ENCODE data around the gene HGFAC.

Gene HGFAC

DNA sequence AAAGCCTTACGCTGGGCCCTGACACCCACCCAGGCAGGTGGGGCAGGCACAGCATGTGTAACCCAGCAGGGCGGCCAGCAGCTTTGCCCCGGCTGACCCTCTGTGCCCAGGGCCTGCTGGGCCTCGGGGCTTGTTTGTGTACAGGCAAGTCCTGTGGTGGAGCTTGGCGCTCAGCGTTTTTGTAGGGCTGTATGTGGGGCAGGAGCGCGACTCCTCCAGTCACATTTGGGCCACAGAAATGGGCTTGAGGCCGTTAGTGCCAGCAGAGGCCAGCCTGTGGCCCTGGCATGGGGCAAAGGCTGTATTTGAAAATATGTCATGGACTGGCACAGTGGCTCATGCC lies 14.7 kb upstream of the HGFAC start:
- no peak for DNase-seq

DNA sequence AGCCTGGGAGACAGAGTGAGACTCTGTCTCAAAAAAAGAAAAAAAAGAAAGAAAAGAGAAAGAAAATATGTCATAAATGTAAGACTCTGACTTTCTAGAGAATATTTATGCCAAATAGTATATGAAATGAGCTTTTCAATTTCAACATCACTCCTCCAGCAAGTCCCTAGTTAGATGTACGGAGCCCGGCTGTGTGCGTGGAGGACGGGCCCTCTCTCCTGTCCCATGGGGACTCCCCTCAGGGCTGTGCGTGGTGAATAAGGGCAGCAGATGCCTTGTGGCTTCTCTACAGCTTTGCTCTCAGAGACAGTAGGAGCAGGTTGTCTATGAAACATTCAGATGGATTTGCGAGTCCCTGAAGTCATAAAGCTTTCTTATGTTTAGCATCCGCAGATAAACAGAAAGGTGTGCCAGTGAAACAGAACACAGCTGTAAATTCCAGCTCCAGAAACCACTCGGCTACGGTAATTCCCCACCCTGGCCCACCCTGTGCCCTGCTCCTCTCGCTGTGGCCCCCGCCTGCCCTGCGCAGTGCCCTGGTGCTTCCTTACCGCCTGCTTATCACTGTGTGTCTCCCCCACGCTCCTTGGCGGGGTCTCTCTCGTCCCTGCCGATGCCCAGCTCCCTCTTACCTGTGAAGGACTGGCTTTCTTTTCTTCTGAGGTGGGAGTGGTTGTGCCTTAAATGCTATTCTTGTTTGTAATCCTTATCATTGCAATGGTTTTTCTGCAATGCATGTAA lies 13.9 kb upstream of the HGFAC start:
- DNase-seq: no peak

DNA sequence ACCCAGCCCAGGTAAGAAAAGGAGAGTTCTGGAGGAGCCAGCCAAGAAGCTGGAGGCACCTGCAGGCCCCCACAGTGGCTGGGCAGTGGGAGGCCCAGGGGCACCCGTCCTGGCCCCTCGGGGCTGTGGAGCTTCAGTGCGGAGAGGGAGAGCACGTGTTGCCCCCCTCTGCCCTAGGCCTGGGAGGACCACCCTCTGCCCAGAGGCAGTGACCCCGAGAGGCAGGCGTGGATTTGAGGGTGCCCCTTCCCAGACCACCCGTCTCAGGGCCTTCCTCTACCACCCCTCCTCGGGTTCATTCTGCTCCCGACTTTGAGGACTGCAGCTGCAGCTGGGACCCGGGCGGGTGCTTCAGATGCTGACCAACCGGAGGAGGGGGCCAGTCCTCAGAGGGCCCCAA lies 12.1 kb upstream of the HGFAC start:
- no peak for DNase-seq

DNA sequence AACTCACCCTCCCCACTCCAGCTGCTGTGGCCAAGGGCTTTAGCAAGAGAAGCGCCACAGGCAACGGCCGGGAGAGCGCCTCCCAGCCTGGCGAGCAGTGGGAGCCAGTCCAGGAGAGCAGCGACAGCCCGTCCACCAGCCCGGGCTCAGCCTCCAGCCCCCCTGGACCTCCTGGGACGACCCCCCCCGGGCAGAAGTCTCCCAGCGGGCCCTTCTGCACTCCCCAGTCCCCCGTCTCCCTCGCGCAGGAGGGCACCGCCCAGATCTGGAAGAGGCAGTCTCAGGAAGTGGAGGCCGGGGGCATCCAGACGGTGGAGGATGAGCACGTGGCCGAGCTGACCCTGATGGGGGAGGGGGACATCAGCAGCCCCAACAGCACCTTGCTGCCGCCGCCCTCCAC lies 11.2 kb upstream of the HGFAC start:
- DNase-seq: no peak

DNA sequence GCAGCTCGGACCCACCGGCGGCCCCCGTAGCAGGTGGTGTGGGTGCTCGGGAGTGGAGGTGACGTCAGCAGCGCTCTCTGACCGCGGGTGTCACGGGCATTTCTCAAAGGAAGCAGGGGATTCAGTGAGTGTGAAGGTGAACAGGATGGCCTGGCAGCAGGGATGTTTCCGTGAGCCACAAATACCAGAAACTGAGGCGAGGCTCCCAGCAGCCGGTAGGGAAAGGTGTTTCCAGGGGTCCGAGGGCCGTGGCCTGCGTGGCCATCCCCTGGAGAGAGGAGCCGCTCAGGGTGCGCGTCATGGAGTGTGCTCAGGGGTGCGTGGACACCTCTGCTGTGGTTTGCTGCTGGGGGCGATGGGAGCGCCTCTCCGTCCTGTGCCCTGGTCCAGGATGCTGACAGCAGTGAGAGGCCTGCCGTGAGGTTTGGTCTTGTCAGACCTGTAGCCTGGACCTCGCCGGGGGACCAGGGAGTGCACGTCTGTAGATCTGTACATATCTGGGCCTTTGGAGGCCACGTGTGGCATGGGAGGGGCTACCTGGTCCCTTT lies 10.2 kb upstream of the HGFAC start:
- DNase-seq: no peak

DNA sequence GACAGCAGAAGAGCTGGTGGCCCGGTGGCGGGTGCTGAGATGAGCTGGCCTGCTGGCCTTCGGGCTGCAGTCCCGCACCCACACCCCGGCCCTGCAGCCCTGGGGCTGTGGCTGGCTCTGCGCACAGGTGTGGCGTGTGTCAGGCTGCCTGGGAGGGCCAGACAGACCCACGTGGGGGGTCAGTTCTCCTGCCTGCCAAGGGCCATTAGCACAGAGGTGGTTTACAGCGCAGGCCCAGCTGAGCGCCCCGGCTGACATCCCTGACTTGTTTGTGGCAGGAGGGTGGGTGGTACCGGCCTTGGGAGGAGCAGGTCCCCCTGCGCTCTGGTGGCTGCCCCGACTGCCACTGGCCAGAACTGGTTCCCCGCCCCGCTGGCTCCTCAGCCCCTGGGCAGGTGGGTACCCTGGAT lies 9.4 kb upstream of the HGFAC start:
- no peak for DNase-seq

DNA sequence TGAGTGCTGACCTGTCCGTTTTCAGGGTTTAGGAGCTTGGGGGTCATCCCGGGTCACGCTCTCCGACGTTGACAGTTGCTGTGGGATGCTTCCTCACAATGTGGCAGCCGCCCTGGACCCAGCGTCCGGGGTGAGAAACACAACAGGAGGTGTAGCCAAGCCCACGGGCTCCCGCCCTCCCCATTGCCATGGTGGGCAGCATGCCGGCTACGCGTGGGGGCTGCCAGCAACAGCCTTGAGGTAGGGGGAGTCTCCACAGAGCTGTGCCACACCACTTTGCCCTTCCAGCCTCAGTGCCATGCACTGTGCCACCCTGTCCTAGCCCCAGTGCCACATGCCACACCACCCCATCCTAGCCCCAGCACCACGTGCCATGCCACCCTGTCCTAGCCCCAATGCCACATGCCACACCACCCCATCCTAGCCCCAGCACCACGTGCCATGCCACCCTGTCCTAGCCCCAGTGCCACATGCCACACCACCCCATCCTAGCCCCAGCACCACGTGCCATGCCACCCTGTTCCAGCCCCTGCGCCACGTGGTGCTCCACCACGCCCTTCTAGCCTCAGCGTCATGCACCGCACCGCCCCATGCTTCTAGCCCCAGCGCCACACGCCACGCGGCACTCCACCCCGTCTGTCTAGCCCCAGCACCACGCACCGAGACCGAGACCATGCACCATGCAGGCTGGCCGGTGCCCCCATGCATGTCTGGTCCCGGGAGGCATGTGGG lies 8.5 kb upstream of the HGFAC start:
- DNase-seq: no peak

DNA sequence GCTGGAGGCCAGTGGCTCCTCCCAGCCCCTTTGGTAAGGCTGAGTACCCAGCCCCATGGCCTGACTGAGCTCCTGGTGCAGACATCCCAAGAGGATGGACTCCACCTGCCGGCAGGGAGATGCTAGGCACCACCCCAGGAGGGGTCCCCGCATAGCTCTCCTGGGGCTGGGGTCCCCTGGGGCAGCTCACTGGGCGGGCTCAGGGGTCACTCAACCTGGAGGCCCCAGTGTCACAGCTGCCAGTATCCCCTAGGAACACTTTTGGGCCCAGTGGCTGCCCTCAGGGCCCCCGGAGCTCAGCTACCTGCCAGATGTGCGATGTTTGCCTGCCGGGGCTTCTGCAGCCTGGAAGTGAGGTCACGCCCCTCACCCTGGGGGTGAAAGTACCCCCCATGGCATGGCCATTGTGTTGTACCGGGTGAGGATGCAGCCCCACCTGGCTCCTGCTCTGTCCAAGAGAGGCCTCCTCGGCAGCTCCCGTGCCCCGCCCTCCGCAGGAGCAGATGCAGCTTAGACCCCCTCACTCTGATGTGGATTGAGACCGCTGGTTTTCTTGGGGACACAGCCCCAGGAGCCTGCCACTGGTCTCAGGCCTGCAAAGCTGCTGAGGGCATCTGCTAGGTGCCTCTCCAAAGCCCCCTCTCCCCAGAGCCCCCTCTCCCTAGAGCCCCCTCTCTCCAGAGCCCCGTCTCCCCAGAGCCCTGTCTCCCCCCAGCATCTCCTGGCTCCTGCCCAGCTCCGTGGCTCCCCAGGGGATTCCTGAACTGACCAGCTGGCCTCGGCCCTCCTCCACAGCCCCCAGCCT lies 6.7 kb upstream of the HGFAC start:
- no peak for DNase-seq

DNA sequence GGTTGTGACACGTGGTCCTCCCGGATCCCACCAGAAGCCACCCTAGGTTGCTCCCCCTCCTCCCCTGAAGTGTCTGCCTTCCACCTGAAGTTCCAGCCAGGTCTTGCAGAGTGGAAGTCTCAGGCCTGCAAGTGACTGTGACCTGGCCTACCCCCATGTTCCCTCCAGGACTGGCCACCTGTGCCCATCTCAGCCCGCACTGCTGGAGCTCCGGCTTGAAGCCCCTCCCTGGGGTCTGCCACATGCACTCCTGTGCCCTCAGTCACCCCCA lies 6.1 kb upstream of the HGFAC start:
- DNase-seq: no peak

DNA sequence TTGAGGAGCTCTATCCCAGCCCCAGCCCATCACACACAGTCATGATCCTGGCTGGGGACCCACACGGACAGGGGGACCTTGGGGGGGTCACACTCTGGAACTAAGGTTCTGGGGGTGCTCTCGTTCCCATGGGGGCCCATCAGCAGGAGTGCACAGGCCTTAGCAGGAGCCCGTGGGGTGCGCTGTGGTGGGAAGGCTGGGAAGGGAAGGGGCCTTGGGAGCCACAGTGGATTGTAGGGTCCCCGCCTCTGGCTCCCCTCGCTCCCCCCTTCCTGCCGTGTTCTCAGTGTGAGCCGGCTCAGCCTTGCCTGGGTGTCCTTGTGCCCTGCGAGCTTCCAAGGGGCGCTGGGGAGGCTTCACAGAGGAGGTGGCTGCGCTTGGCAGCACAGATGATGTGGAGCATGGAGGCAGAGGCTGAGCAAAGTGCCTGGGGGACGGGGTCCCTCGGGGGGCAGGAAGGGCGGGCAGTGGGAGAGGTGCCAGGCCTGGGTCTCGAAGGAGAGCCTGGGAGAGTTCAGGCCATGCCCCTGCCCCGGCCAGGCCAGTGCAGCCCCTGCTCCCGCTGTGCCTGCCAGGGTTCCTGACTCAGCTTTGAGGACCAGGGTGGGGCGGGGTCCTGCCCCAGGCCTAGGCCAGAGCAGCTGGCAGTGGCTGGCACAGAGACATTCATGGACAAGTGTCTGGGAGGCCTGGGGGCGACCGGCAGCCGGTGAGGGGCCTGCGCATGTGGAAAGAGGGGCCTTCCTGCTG lies 5.5 kb upstream of the HGFAC start:
- DNase-seq: no peak

DNA sequence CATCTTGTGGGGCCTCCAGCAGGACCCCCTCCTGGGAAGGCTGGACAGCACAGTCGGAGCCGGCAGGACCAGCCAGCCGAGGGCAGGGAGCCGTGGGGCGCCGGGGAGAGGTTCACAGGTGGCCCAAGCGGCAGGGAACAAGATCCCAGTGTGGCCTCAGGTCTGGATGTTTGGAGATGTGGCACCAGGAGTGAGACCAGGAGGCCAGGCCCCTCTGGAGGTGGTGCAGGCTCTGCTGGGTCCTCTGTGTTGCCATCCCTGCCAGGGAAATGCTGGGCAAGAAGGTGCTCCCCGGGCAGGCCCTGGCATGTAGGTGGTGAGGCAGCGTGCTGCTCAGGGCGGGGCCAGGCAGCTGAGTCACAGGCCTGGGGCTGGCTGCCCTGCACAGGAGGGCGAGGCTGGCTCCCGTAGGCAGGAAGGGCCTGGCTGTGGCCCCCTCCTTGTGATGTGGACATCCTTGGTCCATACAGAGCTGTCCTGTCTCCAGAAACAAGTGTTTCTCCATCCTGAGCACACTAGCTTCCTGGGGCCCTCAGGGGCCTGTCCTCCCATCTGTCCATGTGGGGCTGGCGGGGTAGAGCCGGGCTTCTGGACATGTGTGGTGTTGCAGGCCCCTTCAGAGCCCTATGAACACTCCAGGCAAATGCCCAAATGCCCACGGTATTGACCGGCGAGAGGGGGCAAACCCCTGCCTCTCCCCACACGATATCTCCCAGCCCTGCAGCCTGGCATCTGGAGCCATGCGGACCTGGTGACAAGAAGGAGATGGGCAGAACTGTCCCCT lies 4.8 kb upstream of the HGFAC start:
- DNase-seq: no peak

DNA sequence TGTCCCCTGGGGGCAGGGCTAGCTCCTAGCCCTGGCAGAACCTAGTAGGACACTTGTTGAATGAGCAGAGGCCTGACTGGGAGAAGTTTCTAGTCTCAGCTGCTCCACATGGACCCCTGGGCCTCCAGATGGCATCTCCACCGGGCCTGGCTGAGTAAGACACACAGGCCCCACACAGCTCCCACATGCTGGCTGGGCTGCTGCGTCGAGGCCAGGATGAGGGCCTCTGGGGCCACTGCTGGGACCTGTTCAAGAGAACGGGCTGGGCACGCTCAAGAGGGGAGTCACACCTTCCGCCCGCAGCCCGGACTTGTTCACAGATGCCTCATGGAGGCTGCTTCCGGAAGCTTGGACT lies 4.2 kb upstream of the HGFAC start:
- DNase-seq: no peak

DNA sequence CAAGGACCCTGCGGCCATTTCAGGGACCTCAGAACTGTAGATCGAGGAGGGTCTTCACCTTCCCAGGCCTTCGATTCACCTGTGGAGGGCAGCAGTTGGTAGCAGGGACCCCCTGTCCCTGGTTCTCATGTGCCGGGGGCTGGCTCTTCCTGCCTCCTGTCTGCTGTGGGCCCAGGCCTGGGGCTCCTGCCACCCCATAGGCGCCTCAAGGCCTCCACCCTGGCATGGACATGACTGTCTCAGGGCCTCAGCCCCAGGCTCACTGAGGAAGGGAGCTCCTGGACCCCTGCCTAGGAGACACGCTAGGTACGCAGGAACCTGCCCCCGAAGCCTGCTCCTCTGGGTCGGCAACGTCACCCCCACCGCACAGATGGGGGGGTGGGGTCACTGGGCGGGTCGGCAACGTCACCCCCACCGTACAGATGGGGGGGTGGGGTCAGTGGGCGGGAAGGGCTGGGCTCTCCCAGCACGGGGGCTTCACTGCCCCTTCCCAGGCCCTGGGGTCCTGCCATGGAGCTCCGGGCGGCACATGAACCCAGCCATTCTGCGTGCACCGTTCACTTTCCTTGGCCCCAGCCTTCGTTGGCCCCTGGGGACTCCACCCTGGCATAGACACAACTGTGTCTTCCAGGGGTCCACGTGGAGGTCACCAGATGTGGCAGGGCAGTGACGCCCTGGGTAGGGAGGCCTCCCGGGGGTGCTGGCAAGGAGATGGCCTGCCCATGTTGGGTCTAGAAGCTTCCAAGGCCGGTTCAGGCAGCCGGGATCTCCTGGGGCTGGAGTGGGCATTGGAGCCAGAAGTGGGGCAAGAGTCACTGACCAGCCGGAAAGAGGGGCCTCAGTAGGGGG lies 3.5 kb upstream of the HGFAC start:
- DNase-seq: no peak

DNA sequence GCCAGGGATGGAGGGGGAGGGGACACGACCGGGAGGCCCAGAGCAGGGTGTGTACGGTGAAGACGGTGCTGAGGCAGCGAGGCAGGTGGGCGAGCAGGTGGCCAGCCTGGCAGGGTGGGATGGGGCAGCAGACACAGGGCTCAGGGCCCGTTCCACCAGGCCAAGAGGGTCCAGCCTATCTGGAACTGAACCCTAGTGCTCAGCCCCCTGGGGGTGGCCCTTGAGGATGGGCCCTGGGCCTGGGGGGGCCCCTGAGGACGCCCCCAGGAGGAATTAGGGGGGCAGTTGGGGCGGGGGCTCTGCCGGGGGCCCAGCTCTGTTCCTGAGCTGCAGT lies 3.0 kb upstream of the HGFAC start:
- no peak for DNase-seq

DNA sequence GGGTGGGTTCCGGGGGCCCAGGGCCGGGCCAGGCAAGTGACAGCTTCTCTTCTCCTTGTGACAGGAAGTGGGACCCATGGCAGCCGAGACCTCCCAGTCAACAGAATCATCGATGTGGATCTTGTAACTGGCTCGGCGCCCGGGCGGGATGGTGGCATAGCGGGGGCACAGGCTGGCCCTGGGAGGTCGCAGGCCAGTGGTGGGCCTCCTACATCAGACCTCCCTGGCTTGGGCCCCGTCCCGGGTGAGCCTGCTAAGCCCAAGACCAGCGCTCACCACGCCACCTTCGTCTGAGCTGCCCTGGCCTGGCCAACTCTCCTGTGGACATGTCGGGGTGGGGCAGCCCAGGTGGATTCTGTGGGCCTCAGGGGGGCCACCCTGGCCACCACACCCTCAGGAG lies 2.4 kb upstream of the HGFAC start:
- no peak for DNase-seq

DNA sequence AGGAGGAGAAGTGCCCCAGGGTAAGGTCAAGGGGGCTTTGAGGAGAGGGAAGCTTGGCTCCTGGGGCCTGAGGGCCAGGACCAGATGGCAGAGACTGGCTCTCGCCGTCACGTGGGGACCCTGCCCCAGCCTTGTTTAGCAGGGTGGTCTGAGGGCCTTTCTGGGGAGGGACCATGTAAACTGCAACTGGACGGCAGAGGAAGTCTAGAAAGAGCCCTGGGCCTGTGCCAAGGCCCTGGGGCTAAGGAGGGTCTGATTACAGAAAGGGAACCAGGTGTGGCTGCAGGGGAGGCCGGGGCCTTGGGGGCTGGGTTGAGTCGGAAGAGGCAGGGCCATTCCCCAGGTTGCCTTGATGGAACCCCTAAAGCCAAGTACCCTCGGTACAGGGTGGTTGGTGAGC lies 1.8 kb upstream of the HGFAC start:
- DNase-seq: no peak

DNA sequence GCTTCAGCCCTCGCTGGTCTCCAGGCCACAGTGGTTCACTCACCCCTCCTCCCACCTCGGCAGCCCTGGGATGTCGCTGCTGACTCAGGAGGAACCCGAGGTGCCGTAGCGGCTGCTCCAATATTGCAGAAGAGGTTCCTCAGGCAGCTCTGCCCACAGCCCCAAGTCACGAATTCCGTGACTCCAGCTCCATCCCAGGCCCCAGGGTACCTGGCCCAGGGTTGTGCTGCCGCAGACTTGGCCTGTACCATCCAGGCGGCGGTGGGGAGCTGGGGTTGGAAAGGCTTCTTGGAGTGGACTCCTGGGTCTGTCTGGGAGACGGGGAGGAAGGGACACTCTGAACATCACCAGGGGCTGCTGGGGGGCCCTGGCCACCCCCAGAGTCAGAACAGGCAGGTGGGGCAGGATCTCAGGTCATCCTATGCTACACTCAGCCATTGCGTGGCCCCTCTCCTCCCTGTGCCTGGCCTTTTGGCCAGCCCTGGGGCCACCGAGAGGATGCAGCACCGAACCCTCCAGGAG lies 728 bp upstream of the HGFAC start:
- no peak for DNase-seq

DNA sequence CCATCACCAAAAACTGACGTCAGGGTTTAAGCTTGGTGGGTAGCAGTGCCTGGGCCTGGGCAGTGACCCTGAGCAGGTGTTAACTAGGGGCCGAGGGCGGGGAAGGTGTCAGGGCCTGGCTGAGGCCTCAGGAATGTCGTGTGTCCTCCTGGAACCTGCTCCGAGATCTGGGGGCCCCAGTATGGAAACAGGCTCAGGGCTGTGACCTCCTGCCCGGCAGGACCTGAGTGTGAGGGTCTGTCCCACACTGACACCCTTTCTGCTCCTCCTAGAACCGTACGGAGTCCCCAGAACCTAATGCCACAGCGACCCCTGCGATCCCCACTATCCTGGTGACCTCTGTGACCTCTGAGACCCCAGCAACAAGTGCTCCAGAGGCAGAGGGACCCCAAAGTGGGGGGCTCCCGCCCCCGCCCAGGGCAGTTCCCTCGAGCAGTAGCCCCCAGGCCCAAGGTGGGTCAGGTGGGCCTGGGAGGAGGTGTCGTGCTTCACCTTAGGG lies 741 bp downstream of the HGFAC start:
- DNase-seq: no peak

DNA sequence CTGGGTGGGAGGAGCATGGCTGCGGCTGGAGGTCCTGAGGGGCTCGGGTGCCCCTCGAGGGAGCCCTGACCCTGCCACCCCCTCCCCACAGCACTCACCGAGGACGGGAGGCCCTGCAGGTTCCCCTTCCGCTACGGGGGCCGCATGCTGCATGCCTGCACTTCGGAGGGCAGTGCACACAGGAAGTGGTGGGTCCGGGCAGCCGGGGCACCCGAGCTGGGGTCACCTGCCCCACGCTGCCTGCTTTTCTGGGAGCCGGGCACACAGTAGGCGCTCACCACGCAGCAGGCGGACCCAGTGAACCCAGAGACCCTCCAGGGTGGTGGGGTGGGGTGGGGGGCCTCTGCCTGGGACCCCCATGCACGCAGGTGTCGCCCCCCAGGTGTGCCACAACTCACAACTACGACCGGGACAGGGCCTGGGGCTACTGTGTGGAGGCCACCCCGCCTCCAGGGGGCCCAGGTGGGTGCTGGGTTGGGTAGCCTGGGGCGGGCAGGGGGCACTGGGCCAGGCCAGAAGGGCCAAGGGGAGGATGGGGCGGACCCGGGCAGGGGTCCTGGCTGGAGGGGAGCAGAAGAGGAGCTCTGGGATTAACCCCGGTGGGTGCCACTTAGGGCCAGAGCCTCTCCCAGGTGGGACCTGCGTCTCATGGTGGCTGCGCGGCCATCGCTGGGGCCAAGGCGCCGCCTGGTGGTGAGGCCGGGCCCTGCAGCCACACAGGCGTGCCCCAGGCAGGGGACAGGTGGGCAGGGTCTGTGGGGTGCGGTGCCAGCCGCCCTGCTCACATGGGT lies 1.4 kb downstream of the HGFAC start:
- peak; percentile 35 for DNase-seq

DNA sequence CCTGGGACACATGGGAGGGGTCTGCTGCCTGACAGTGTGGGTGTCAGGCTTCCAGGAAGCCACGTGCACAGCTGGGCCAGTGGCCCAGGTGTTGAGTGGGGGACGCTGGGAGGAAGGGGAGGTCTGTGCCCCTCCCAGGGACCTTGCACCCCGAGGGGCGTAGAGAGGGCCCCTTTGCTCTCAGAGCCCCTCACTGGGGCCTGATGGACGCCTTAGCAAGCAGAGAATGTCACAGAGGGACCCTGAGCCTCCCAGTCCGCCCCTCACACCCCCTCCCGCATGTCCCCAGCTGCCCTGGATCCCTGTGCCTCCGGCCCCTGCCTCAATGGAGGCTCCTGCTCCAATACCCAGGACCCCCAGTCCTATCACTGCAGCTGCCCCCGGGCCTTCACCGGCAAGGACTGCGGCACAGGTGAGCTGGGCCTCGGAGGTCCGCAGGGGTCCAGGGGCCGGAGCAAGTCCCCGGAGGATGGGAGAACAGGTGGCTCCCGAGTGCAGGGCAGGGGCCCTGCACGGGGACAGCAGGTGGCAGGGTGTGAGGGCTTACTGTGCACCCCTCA lies 2.1 kb downstream of the HGFAC start:
- DNase-seq: no peak
